ENCODE data around the gene VRTN. TPM values are rescaled to one million over a fixed set of nuclear protein-coding genes. Genes with fewer than 3 reads are reported as not detected.

Gene VRTN
- polyA plus RNA-seq, 1 donor = 0.69 TPM

DNA sequence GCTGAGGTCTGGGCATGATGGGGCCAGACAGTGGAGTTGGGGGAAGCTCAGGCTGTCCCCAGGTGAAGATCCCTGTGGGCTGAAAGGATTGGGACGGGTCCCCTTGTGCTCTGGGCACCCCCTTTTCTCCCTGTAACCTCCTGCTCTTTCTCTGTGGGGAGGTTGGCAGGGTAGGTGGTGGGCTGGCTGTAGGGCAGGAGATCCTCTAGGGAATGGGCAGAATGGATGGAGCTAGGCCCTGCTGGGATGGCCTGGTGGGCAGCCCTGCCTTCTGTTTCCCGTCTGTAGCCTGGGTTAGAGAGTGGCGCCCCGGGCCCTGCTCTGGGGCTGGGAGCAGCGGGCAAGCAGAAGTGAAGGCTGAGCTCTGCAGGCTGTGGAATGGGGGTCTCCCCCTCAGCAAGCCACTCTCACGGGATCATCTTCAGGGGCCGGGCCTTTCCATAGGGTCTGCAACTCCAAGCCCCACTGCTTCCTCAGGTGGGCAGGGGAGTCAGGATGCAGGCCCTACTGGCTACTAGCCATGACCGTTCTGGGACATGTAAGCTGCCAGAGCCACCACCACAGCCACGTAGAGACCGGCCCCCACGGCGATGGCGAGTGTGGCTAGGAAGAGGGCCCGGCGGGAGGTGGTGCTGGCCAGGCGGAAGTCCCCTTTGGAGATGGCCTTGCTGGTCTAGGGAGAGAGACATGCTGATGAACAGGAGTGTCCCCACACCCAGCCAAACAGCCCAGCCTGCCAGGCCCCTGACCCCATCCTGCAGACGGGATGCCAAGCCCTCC, 58.9 kb downstream of the VRTN start:
- no peak for DNase-seq
- H3K27me3 ChIP-seq (ENCODE audit: control insufficient read depth, insufficient read depth, low read length) = no peaks in the 10 kb centered on the region
- H3K4me1 ChIP-seq (ENCODE audit: control insufficient read depth, insufficient read depth, low read length) = peaks cover 6% of the 10 kb centered on the region
- no CpG with 5 or more reads among the region's 17 CpGs for WGBS (ENCODE audit: insufficient coverage, low lambda C conversion rate)
- no peak overlapping the region for H3K27ac ChIP-seq (ENCODE audit: low read length)
- no peaks in the 10 kb centered on the region for H3K36me3 ChIP-seq (ENCODE audit: control insufficient read depth, insufficient read depth, low read length)
- H3K4me3 ChIP-seq (ENCODE audit: low read length) = no peak overlapping the region
- H3K9me3 ChIP-seq (ENCODE audit: control insufficient read depth, low read depth, low read length) = no peaks in the 10 kb centered on the region

DNA sequence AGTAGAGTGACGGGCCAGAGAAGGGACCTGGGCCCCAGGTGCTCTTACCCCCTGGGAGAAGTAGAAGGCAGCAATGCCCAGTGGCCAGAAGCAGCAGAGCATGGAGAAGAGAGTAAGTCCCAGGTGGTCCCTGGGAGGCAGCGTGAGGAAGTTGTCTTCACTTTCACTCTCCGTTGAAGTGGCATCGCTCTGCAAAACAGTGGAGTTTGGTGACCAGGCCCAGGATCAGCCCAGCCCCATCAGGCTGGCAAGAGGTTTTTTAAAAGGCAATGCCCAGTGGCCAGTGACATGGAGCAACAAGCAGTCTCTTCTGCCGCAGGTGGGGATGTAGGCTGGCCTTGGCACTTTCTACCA, 59.5 kb downstream of the VRTN start:
- H3K4me1 ChIP-seq (ENCODE audit: control insufficient read depth, insufficient read depth, low read length) = peaks cover 2% of the 10 kb centered on the region
- H3K36me3 ChIP-seq (ENCODE audit: control insufficient read depth, insufficient read depth, low read length) = no peaks in the 10 kb centered on the region
- H3K27me3 ChIP-seq (ENCODE audit: control insufficient read depth, insufficient read depth, low read length) = no peaks in the 10 kb centered on the region
- no CpG with 5 or more reads among the region's 5 CpGs for WGBS (ENCODE audit: insufficient coverage, low lambda C conversion rate)
- no peak overlapping the region for H3K27ac ChIP-seq (ENCODE audit: low read length)
- H3K9me3 ChIP-seq (ENCODE audit: control insufficient read depth, low read depth, low read length) = no peaks in the 10 kb centered on the region
- H3K4me3 ChIP-seq (ENCODE audit: low read length) = no peak overlapping the region
- DNase-seq = no peak

DNA sequence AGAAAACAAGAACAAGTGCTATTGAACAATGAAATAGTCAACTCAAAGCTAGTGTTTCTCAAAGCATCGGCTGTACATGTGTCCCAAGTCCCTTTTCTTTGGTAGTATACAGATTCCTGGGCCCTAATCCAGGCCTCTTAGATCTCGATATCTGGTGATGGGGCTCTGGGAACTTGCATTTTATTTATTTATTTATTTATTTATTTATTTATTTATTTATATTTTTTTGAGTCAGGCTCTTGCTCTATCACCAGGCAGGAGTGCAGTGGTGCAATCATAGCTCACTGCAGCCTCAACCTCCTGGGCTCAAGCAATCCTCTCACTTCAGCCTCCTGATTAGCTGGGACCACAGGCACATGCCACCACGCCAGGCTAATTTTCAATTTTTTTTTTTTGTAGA, 60.6 kb downstream of the VRTN start:
- H3K4me1 ChIP-seq (ENCODE audit: control insufficient read depth, insufficient read depth, low read length) = no peaks in the 10 kb centered on the region
- no peak overlapping the region for H3K27ac ChIP-seq (ENCODE audit: low read length)
- no peak overlapping the region for H3K4me3 ChIP-seq (ENCODE audit: low read length)
- no peaks in the 10 kb centered on the region for H3K27me3 ChIP-seq (ENCODE audit: control insufficient read depth, insufficient read depth, low read length)
- DNase-seq = no peak
- 88% methylated on average over 1 of the region's 3 CpGs for WGBS (ENCODE audit: insufficient coverage, low lambda C conversion rate)
- H3K36me3 ChIP-seq (ENCODE audit: control insufficient read depth, insufficient read depth, low read length) = no peaks in the 10 kb centered on the region
- H3K9me3 ChIP-seq (ENCODE audit: control insufficient read depth, low read depth, low read length) = no peaks in the 10 kb centered on the region

DNA sequence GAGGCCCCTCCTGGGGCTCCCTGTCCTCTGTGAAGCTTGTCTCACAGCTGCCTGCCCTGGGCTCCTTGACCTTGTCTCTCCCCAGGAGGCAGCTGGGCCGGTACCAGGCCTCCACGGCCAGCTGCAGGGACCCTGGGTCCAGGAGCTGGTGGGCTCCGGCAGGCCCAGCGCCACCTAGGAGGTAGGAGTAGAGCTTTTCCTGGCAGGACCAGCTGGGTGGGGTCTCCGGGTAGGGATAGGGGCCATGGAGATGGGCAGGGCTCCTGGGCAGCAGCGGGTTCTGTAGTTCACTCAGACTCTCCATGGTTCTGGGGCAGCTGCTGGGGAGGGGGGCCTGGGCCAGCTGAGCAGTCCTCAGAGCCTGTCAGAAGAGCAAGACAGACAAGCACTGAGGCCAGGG, 61.2 kb downstream of the VRTN start:
- Histone ChIP-seq H3K27me3 (ENCODE audit: control insufficient read depth, insufficient read depth, low read length) (no peaks in the 10 kb centered on the region), H3K36me3 (ENCODE audit: control insufficient read depth, insufficient read depth, low read length) (no peaks in the 10 kb centered on the region), H3K27ac (ENCODE audit: low read length) (no peak overlapping the region), H3K9me3 (ENCODE audit: control insufficient read depth, low read depth, low read length) (no peaks in the 10 kb centered on the region), H3K4me1 (ENCODE audit: control insufficient read depth, insufficient read depth, low read length) (no peaks in the 10 kb centered on the region), H3K4me3 (ENCODE audit: low read length) (no peak overlapping the region)
- no CpG with 5 or more reads among the region's 6 CpGs for WGBS (ENCODE audit: insufficient coverage, low lambda C conversion rate)
- no peak for DNase-seq

Other genes starting within 250 kb of the VRTN start
- gene VSX2, start 109.0 kb upstream of the VRTN start, polyA plus RNA-seq = not detected
- 138 TPM for gene ABCD4, start 45.5 kb upstream of the VRTN start, polyA plus RNA-seq
- 0.10 TPM for gene SYNDIG1L, start 77.7 kb downstream of the VRTN start, polyA plus RNA-seq
- gene NPC2, start 144.8 kb downstream of the VRTN start, polyA plus RNA-seq = 431 TPM
- 34.7 TPM for gene ISCA2, start 145.3 kb downstream of the VRTN start, polyA plus RNA-seq